CD4-positive, alpha-beta T cell (primary cell): ENCODE measurements around the gene SLC38A10. TPM values are rescaled to one million over a fixed set of nuclear protein-coding genes. Genes with fewer than 3 reads are reported as not detected.

Source experiments
- ATAC-seq: fragments of 200-7000 bp; cut with Tn5 transposase; one replicate; pipeline ENCODE4 v1.10.0; 2022; ENCODE audit warnings: mild to moderate bottlenecking; ENCODE audit not compliant: poor library complexity
- CTCF ChIA-PET: fragments of 350-600 bp; sonication (Branson Sonifier 250); formaldehyde crosslinking; loops from one replicate; lab custom pipeline; 2021; ENCODE audit warnings: antibody characterized with exemption, inconsistent platforms; lab: Charles Lee
- POLR2A ChIA-PET: fragments of 350-600 bp; sonication (Branson Sonifier 250); formaldehyde crosslinking; loops from one replicate; lab custom pipeline; 2021; ENCODE audit warnings: antibody characterized with exemption, inconsistent platforms; lab: Charles Lee
- DNase-seq, 14 experiments: peaks; one replicate each; pipeline ENCODE4 v3.0.0-alpha.2; 2013 to 2020; ENCODE audit warnings: mixed read lengths in 2 of 14
- H3K27ac ChIP-seq, 2 donors: one replicate each; pipeline versions ENCODE4 v1.5.1 to v1.7.0; 2013; ENCODE audit warnings: low read length in 2 of 2, low read depth in 1 of 2, mild to moderate bottlenecking in 1 of 2
- H3K27me3 ChIP-seq, 2 experiments: 1 replicate in 1 of 2; 2 replicates in 1 of 2; pipeline versions ENCODE4 v1.6.1 to v1.7.0; 2013; ENCODE audit warnings: low read length in 2 of 2, control low read depth in 1 of 2, mild to moderate bottlenecking in 1 of 2, moderate library complexity in 1 of 2; ENCODE audit not compliant: insufficient read depth in 2 of 2, control insufficient read depth in 1 of 2
- H3K36me3 ChIP-seq: one replicate; pipeline ENCODE4 v1.6.1; 2013; ENCODE audit warnings: low read length, control low read depth; ENCODE audit not compliant: insufficient read depth
- H3K4me1 ChIP-seq: one replicate; pipeline ENCODE4 v1.6.1; 2013; ENCODE audit warnings: low read length, control low read depth; ENCODE audit not compliant: insufficient read depth
- H3K4me3 ChIP-seq: one replicate; pipeline ENCODE4 v1.5.1; 2013; ENCODE audit warnings: mild to moderate bottlenecking, low read length, moderate library complexity
- H3K9me3 ChIP-seq, 2 experiments: 1 replicate in 1 of 2; 2 replicates in 1 of 2; pipeline versions ENCODE4 v1.6.1 to v1.7.0; 2013; ENCODE audit warnings: low read length in 2 of 2, mild to moderate bottlenecking in 2 of 2, control low read depth in 1 of 2, moderate library complexity in 1 of 2; ENCODE audit not compliant: control insufficient read depth in 1 of 2, insufficient read depth in 1 of 2
- H3K27ac Mint-ChIP-seq: one replicate; pipeline ENCODE4 v1.8.0; 2020; ENCODE audit warnings: mixed read lengths
- H3K27me3 Mint-ChIP-seq: one replicate; pipeline ENCODE4 v1.8.0; 2021; ENCODE audit warnings: mixed read lengths
- H3K36me3 Mint-ChIP-seq: one replicate; pipeline ENCODE4 v1.8.0; 2021; ENCODE audit warnings: low read depth, mixed read lengths
- H3K4me1 Mint-ChIP-seq: one replicate; pipeline ENCODE4 v1.8.0; 2021; ENCODE audit warnings: low read depth, mixed read lengths
- H3K4me3 Mint-ChIP-seq: one replicate; pipeline ENCODE4 v1.8.0; 2020; ENCODE audit warnings: mild to moderate bottlenecking, mixed read lengths
- H3K9me3 Mint-ChIP-seq: one replicate; pipeline ENCODE4 v1.8.0; 2020; ENCODE audit warnings: mixed read lengths
- intact Hi-C, 2 experiments: fragments of 100-400 bp; cut with DNase I in 1 of 2; cut with micrococcal nuclease in 1 of 2; formaldehyde crosslinking; loops; one replicate each; pipeline versions ENCODE4 v1.15.1 to v1.9.0; 2023 to 2025; cut with DNase I, micrococcal nuclease
- total RNA-seq, 174 experiments: library from RNA in 2 of 174; stranded (reverse) in 2 of 174; gene quantifications; one replicate each; pipeline ENCODE4 v1.2.3 and lab custom pipeline; 2021 to 2026
- TF ChIP-seq, protein P1 (sequence below): fragments of 200-600 bp; IDR thresholded peaks from one replicate; pipeline ENCODE4 v1.8.0; 2022; ENCODE audit warnings: antibody characterized with exemption, mild to moderate bottlenecking

Gene SLC38A10
- total RNA-seq, 2 experiments from 2014 or later = 22.8 to 26.4 TPM

DNA sequence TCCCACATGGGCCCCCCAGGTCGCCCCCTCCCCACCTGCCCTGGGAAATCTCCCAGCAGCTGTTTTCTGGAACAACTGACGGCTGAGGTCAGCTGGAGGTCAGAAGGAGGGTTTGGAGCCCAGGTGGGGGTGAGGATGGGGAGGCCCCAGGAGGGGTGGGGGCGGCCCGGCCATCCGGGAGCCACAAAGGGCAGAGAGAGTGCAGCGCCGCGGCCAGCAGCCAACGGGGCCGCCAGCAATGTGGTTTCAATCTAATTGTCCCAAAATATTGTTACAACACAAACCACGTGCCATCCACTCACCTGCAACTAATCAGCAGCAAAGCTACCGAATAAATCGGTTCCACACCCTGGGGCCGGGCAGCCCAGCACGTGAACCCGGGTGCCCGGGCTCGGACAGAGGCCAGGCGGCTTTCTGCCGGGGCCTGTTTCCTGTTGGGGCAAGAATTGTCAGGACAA is 28.3 kb upstream of the SLC38A10 start:
- H3K36me3 ChIP-seq = no peaks in the 10 kb centered on the region
- ChIA-PET POLR2A (no interaction called here), CTCF (interaction anchor here (0.8 to 1.2 kb wide), 2 partner anchors 27 to 32 kb away, joined by 3 to 6 read pairs; no protein-coding TSS in a partner anchor)
- H3K4me3 ChIP-seq = no peak overlapping the region
- DNase-seq (no peak), ATAC-seq (no peak)
- no peak overlapping the region for H3K27ac ChIP-seq
- no peaks in the 10 kb centered on the region for H3K4me1 ChIP-seq
- H3K9me3 Mint-ChIP-seq = no peaks in the 10 kb centered on the region
- H3K27me3 ChIP-seq = peaks cover 0 to under 1% of the 10 kb centered on the region in 2 experiments
- H3K4me3 Mint-ChIP-seq = no peak overlapping the region
- no peaks in the 10 kb centered on the region for H3K9me3 ChIP-seq
- no peaks in the 10 kb centered on the region for H3K36me3 Mint-ChIP-seq
- intact Hi-C loops = loop anchor here in 1 of 2 experiments (2.0 kb wide), 1 partner anchor 71 kb away; no protein-coding TSS in a partner anchor
- H3K4me1 Mint-ChIP-seq = no peaks in the 10 kb centered on the region
- TF ChIP-seq, protein P1, sequence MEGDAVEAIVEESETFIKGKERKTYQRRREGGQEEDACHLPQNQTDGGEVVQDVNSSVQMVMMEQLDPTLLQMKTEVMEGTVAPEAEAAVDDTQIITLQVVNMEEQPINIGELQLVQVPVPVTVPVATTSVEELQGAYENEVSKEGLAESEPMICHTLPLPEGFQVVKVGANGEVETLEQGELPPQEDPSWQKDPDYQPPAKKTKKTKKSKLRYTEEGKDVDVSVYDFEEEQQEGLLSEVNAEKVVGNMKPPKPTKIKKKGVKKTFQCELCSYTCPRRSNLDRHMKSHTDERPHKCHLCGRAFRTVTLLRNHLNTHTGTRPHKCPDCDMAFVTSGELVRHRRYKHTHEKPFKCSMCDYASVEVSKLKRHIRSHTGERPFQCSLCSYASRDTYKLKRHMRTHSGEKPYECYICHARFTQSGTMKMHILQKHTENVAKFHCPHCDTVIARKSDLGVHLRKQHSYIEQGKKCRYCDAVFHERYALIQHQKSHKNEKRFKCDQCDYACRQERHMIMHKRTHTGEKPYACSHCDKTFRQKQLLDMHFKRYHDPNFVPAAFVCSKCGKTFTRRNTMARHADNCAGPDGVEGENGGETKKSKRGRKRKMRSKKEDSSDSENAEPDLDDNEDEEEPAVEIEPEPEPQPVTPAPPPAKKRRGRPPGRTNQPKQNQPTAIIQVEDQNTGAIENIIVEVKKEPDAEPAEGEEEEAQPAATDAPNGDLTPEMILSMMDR = no peak
- no peak overlapping the region for H3K27ac Mint-ChIP-seq
- H3K27me3 Mint-ChIP-seq = no peaks in the 10 kb centered on the region

DNA sequence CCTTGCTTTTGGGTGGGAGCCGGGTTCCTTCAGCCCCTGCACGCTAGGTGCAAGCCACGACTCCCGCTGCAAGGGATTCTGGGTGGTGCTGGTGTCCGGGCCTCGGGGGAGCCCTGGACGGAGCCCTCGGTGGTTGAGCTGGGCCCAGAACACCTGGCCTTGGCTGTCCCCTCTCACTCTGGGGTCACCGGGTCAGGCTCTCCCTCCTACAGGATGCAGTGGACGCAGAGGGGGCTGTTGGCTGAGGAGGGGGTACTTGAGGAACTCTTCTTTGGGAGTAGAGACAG is 27.9 kb upstream of the SLC38A10 start:
- H3K27ac ChIP-seq = no peak overlapping the region
- H3K9me3 Mint-ChIP-seq = no peaks in the 10 kb centered on the region
- DNase-seq = no peak
- no peak overlapping the region for H3K4me3 Mint-ChIP-seq
- intact Hi-C loops = loop anchor here in 1 of 2 experiments (2.0 kb wide), 1 partner anchor 70 kb away; no protein-coding TSS in a partner anchor
- no peak overlapping the region for H3K4me3 ChIP-seq
- no peak for ATAC-seq
- TF ChIP-seq, protein P1 = no peak
- POLR2A ChIA-PET = no interaction called here
- H3K27me3 ChIP-seq = no peaks in the 10 kb centered on the region
- no peaks in the 10 kb centered on the region for H3K36me3 ChIP-seq
- no peaks in the 10 kb centered on the region for H3K4me1 ChIP-seq
- H3K36me3 Mint-ChIP-seq = no peaks in the 10 kb centered on the region
- no peaks in the 10 kb centered on the region for H3K27me3 Mint-ChIP-seq
- CTCF ChIA-PET = interaction anchor here (0.8 to 1.2 kb wide), 2 partner anchors 26 to 31 kb away, joined by 3 to 6 read pairs; no protein-coding TSS in a partner anchor
- no peak overlapping the region for H3K27ac Mint-ChIP-seq
- H3K4me1 Mint-ChIP-seq = no peaks in the 10 kb centered on the region
- no peaks in the 10 kb centered on the region for H3K9me3 ChIP-seq

DNA sequence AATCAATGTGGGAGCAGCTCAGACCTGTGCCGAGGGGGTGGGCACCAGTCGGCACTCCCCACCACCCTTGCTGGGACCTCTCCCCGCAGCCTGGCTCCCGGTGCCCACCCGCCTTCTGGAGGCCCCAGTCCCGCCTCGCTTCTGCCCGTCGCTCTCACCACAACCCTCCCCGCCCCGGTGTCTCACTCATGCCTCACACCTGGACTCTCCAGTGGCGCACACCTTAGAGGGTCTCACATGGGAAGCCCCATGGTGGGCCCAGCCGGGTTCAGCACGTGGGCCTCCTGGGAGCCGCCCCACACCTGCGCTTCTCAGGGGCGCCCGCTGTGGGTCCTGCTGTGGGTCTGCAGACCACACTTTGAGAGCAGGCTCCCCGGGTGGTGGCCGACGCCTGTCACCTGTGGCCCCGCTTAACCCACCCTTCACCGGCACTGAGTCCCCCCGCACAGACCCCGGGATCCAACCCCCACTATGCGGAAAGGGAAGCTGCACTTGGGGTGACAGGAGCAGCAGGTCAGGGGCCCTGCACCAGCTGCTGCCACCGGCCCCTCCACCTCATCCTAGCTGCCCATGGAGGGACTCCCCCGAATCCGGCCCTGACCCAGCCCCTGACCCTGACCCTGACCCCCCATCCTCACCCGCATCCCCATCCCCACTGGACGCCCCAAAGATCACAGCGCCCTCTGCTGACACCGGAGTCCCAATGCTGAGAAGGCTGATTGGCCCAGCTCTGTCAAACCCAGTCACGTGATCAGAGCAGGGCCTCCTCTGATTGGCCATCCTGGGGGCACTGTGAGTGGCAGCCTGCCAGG is 27.4 kb upstream of the SLC38A10 start:
- Histone ChIP-seq H3K4me1 (no peaks in the 10 kb centered on the region), H3K9me3 (no peaks in the 10 kb centered on the region), H3K4me3 (no peak overlapping the region), H3K27ac (no peak overlapping the region), H3K27me3 (no peaks in the 10 kb centered on the region), H3K36me3 (no peaks in the 10 kb centered on the region)
- Mint-ChIP-seq H3K9me3 (no peaks in the 10 kb centered on the region), H3K27me3 (no peaks in the 10 kb centered on the region), H3K27ac (no peak overlapping the region), H3K4me1 (no peaks in the 10 kb centered on the region), H3K4me3 (no peak overlapping the region), H3K36me3 (no peaks in the 10 kb centered on the region)
- TF ChIP-seq, protein P1 = no peak
- POLR2A ChIA-PET = no interaction called here
- ATAC-seq (peak; percentile 76), DNase-seq (peak in 9 of 14 experiments; percentile 10 to 70 (median 36))
- intact Hi-C loops = loop anchor here in 1 of 2 experiments (2.0 kb wide), 1 partner anchor 70 kb away; no protein-coding TSS in a partner anchor
- CTCF ChIA-PET = interaction anchor here (0.8 to 1.2 kb wide), 2 partner anchors 26 to 31 kb away, joined by 3 to 6 read pairs; no protein-coding TSS in a partner anchor
